T follicular helper cell (primary cell): ENCODE data around the gene MMP19.
"Not testable (repeated sequence)": the region's sequence is repeated elsewhere in the genome, so short reads cannot be mapped to it uniquely, and the experiment has no call there.

Experiments used
- DNase-seq: peaks from one replicate; pipeline ENCODE4 v3.0.0-alpha.2; 2020; ENCODE audit warnings: low read depth

MMP19 gene

DNA sequence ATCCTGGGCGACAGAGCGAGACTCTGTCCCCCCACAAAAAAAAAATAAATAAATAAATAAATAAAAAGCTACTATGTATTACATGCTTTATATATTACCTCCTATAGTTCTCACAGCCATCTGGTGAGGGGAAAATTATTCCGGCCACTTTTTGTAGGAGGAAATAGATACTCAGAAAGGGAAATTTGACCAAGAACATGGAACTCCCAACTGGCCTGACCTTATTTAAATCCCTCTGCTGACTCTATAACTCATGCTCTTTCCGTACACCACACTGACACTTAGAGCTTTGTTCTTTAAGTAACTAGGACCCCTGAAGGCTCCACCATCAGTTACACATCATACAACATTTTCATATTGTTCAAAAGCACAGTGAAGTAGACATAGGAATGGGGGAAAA lies 2.2 kb upstream of the MMP19 start:
- no peak for DNase-seq

DNA sequence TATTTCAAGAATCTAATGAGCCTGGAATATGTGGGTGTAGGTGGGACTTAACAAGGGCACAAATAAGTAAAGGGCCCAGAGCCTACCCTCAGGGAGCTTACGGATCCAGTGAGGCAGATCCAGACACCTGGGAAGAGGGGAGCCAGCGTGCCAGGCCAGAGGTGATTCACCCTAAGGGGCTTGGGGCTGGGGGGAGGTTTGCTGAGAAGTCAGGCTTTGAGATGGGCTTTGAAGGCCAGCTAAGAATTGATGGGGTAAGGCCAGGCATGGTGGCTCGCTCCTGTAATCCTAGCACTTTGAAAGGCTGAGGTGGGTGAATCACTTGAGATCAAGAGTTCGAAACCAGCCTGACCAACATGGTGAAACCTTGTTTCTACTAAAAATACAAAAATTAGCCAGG lies 695 bp upstream of the MMP19 start:
- no peak for DNase-seq

DNA sequence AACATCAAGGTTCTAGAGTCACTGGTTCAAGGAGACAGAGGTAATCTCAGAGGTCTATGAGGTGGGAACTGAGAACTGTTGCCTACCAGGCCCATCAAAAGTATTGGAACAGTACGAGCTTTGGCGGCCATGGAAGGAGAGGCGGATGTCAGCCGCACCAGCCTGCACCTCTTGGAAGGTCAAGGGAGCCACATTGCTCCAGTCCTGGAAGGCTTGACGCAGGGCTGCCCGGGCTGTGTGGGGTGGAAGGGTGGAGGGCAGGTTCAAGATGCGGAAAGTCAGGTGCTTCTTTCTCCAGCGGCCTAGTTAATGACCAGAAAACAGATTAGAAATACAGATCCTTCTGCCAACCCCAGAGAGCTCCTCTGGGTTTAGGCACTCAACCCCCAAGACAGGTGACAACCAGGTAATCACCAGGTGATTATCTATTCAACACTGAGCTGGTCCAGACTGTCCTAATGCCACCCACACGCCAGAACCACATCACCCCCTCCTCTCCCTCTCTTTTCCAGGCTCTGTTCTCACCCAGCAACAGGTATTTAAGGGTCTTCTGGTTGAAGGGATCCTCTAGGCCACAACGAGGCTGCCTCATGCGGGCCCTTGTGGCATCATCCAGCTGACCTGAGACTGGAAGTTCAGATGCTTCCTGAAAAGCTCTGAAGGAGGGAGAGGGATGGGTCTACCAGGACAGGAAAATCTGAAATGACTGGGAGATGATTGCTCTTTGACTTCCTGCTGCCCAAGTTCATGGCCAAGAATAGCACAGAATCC lies 2.0 kb downstream of the MMP19 start:
- no peak for DNase-seq

DNA sequence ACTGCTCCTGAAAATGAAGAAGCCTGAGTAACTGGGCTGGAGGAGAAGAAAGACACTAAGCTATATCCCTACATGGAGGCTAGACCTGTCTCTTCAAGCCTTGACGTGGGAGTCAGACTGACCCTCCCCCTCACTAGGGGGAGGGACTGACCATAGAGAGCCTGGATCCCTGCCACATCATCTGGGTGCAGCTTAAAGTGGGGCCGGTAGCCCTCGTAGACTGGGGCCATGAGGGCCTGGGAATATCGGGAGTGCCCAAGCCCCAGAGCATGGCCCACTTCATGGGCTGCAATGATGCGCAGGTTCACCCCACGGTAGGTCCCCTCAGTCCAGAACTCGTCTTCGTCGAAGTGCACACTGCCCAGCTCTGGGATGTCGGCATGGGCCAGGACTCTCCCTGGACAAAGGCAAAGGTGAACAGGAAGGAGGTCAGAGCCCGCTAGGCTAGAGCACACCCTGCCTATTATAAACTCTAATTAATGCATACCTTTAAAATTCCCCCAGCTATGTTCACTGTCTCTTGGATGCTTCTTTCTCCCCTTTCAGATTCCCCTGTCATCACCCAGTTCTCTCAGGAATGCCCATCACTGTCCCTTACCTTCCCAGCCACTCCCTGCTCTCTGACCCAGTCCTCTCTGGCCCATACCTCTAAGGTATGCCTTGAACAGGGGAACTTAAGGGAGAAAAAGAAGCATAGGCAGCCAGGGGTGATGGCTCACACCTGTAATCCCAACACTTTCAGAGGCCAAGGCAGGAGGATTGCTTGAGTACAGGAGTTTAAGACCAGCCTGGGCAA lies 3.2 kb downstream of the MMP19 start:
- no peak for DNase-seq

DNA sequence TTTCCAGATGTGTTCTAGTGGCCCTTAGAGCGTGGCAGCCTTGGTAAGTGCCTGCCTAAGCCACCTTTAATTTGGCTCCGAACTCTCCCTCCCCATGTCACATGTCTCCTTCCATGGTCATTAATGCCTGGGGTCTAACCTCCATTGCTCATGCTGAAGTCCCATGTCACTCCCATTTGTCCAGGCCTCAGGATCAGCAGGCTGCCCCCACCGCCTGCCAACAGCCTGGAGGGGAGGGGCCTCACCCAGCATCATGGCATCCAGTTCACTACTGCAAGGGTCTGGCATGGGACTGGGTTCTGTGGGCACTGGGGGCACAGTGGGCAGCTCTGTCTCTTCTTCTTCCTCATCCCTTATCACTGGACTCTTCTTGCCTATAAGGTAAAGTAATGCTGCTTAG lies 4.4 kb downstream of the MMP19 start:
- no peak for DNase-seq

DNA sequence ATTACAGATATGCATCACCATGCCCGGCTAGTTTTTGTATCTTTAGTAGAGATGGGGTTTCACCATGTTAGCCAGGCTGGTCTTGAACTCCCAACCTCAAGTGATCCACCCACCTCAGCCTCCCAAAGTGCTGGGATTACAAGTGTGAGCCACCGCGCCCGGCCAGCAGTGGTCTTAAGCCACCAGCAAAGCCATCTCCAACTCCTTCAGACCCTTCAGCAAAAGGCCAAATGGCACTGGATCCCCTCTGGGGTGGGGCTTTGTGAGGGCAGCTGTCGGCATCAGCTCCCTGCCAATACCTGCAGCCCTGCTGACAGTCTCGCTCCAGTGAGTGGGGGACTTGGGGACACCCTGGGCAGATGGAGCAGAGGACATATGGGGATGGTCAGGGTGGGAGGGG lies 8.3 kb downstream of the MMP19 start:
- not testable (repeated sequence) for DNase-seq

DNA sequence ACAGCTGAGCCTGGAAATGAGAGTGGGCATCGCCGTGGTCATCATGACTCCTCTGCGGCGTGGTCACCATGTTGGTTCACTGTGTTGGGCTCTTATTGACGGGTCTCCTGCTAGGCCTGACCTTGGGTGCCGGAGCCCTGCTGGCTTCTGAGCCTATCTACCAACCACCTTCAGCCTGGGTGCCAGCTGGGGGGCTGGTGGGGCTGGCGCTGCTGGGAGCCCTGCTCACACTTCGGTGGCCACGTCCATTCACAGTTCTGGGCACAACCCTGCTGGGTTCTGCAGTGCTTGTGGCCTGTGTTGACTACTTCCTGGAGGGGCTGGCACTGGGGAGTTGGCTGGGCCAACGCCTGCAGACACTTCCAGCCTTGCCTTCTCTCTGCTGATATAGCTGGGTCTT lies 9.7 kb downstream of the MMP19 start:
- no peak for DNase-seq

DNA sequence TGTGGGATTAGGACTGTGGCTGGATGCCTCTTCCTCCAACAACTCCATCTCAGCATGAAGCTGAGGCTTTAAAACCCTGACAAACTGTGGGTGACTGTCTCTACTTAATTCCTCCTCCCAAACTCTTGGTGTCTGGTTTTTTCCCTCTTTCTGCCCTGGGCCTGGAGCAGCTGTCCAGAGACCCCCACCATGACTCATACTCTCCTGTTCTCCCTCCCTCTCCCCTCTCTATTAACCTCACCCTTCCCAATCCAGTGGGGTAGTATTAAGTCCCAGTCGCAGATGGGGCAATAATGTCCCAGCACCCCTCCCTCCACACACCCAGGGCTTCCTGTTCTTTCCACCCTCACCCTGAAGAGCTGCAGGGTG lies 11.3 kb downstream of the MMP19 start:
- DNase-seq, result no peak

DNA sequence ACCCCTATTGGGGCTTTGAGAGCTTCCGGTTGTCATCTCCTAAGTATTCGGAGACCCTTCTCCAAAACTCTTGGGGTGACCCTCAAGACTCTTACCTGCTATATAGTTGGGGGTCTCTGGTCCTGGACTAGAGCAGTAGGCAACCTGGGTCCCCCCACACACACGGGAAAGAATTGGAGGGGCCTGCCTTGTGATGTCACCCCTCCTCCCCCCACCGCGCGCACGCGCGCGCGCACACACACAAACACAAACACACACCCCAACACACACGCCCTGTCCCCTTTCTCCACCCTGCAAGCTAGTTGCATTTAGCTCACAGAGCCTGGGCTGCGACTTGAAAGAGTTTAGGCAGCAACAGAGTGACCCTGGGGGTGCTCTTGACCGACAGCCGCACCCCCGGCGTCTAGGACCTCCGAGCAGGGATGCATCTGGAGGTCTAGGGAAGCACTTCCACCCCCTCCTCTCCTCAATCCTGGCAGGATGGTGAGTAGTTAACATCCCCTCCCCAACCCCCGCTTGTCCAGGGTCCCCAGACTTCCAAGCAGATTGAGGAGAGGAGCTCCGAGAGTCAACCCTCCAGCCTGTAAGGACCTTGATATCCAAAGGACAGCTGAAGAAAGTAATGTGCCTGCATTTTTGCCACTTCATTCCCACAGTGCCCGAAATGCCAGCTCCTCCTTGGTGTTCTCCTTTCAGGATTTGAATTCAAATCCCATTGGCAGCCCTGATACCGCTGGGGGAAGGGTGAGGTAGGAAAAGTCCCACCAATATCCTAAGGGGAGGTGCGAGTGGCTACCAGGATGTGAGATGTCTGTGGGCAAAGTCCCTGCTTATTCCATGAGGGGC lies 11.9 kb downstream of the MMP19 start:
- DNase-seq, result no peak

DNA sequence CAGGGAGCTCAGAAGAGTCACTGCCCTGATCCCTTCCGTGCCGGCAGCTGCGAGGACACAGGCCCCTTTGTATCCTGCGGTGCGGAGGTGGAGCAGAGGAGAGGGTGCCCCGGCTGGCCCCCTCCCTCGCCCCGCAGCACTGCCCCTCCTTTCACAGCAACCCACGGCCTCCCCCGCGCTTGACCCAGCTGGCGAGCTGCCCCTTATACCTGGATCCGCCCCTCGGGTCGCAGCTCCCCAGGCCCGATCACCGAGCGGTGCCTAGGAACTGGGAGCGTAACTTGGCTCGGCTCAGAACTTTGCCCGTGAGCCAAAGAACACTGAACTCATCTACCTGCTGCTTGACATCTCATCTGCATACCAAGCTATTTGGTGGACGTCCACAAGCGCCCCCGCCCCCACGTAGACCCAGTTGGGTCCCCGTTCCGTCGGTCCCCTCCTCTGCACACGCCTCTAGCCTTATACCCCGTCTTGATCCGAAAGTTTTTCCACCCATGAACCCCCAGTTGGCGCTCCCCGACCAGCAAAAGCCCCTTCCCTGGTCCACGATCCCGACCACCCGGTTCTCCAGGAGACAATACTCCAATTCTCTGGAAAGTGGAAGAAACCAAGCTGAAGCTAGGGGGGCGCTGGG lies 12.7 kb downstream of the MMP19 start:
- peak; percentile 6 for DNase-seq

DNA sequence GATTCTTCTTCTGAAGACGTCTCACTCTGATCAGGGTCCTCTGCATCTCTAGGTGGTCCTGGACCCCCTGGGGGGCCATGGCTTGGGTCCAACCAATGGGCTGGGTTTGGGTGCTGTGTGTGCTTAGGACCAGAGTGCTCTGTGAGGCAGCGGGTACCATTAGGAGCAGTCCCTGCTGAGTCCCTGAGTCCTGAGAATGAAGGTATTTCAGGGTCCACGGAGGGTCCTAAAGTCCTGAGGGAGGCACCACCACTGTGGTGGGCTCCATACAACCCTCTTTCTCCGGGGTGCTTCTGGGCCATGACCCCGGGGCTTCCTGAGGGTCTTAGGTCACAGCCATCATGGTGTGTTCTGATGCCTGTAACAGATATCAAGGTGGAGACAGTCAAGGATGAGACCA lies 14.4 kb downstream of the MMP19 start:
- no peak for DNase-seq

DNA sequence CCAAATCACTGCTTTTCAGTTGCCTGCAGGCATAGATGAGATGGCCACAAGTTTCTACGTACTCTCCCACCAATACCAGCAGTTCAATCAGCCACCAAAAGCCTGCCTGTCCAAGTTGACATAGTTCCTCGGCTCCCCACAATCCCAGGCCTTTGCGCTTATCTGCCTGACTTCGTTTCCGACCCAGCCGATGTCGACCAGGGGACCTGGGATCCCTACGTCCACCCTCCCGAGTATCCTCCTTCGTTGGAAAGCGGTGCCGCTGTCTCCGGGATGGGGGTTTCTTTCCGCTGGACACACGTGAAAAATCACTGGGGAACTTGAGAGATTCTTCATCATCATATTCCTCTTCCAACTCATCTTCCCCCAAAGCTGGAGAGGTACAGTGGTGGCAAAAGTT lies 14.9 kb downstream of the MMP19 start:
- no peak for DNase-seq

DNA sequence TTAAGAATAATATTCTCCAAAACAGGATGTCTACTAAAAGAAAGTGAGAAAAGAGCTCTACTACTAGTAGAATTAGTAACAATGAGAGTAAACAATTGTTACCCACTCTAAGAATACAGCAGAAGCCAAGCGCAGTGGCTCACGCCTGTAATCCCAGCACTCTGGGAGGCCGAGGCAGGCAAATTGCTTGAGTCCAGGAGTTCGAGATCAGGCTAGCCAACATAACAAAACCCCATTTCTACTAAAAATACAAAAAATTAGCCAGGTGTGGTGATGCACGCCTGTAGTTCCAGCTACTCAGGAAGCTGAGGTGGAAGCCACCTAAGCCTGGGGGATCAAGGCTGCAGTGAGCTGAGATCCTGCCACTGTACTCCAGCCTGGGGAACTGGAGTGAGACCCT lies 18.0 kb downstream of the MMP19 start:
- no peak for DNase-seq

DNA sequence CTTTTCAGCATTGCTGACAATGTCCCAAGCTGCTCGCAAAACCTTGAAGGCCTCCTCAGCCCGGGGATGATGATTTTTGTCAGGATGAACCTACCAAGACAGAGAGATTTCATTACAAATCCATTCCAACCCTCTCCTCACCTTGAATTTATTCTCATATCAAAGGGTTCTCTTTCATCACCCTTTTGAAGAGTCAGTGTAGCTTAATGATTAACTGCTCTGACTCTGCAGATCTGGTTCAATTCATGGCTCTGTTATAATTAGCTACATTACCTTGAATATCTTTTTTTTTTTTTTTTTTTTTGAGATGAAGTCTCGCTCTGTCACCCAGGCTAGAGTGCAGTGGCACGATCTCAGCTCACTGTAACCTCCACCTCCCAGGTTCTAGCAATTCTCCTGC lies 19.3 kb downstream of the MMP19 start:
- no peak for DNase-seq

DNA sequence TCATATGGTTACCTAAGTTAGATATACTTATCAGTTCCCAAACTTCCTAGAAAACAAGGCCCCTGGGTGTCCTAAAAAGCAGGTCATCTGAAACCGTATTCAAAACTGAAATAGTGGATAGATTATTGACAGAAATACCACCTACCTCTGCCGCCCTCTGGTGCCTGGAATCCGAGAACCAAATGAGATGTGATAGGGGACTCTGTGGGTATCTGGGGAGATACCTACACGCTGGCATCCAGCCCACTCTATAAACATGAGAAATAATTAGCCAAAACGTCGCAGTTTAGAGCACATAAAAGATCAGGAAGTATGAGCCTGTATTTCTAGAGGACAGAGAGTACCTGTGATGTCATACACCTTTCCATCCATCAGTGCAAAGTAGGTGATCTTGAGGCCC lies 20.5 kb downstream of the MMP19 start:
- DNase-seq, result no peak

DNA sequence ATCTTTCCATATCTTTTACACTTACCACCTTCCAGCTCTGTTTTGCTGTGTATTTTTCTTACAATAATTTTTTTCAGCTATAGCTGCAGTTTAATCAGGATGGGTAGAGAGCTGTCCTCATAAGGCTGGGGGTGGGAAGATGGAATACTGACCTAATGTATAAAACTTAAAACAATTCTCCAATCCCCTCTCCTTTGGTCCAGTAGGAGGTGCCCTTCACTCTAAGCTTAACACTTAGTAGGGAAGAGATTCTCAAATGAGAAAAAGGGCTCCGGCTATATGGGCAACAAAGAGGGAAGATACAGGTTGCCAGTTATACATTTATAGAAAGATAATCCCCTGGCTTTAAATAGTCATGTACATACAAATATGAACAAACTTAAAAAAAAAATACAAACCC lies 22.1 kb downstream of the MMP19 start:
- no peak for DNase-seq

DNA sequence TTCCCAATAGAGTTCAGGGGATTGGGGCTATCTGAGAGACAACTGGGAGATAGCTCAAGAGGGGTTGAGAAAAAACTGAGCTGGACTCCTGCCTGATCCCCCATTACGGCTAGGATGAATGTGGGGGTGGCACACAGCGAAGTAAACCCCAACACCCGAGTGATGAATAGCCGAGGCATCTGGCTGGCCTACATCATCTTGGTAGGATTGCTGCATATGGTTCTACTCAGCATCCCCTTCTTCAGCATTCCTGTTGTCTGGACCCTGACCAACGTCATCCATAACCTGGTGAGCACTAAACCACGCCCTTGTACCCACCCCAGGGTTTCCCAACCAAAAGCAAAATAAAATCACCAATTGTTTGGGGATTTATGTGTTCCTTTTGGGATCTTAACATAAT lies 23.9 kb downstream of the MMP19 start:
- DNase-seq, result no peak

DNA sequence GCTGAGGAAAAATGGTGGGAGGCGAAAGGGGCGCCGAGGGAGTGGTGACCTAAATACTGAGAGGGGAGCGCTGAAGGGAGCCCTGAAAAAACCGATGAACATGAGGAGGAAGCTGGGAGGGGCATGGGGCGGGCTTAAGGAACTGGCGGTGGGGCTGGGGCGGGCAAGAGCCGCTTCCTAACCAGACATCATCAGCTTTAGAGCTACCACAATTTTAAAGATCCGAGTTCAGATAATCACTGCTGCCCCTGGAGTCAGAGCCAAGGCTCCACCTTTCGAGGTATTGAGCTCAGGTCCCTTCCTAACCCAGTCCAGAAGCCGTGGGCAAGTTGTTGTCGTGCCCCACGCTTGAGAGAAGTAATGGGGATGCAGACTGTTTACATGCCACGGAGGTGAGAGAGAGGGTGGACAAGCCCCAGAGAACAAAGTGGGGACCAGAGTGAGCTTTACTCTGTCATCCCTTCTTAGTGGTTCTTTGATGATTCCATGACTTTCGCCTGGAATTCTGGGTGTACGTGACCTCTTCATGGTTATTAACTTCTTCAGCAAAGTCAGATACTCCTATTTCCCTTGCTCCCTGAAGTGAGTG lies 24.5 kb downstream of the MMP19 start:
- no peak for DNase-seq

DNA sequence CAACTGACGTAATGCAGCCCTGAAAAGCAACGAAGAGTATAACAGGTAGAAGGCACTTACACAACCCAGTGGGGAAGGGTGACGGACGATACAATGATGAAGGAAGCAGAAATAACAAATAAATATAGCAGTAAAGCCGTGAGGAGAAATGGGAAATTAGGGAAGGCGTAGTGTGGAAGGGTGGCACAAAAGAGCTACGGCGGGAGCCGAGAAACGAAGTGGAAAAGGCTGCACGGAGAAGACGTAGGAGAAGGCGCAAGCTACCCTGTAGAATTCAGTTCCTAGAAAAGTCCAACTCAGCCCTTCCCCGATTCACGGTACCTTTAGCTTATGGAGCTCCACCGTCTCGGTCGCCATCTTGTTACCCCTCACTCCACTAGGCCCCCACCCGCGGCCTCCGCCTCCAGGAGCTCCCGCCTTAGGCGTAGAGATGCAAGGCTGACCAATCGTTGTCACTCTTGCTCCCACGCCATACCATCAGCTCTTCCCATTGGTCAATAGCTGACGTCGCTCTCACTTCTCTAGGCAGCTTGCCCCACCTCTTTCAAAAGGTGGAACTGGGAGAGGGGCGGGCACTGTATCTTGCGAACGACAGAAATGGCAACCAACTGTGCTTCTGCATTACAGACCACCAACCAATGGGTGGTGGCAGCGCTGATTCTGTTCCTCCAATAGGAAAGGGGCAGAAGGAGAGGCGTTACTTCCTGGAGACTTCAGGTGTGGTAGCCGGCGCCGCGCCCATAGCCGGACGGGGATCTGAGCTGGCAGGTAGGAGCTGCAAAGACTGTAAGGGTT lies 25.2 kb downstream of the MMP19 start, which contains the start of the genes ORMDL2 and SARNP:
ORMDL2 (plus strand) TSS at position 697 of the 795 bp plus-strand sequence. CDS start 959 bp downstream, outside the sequence.
SARNP (minus strand) TSS at position 380 of the 795 bp plus-strand sequence; CDS start at position 357, 23 bp downstream.
- DNase-seq, result peak; percentile 96

DNA sequence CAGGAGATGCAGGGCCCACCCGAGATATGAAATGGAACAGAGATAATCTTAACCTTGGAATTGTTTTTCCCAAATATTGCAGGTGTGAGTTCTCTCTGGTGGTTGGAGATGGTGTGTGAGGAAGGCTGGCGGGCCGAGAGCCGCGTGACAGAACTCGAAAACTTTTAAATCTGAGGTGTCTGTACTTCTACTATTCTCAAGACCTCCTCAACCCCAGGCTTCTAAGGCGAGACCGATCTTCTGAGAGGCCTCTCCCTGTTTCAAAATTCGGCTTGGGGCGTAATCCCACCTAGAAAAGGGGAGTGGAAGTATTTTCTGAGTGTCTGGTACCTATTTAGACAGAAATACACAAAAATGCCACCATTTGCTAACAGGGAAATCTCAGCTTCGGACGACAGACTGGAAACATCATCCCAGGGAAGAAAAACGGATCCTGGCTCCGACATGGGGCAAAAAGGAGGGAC lies 25.8 kb downstream of the MMP19 start:
- no peak for DNase-seq

DNA sequence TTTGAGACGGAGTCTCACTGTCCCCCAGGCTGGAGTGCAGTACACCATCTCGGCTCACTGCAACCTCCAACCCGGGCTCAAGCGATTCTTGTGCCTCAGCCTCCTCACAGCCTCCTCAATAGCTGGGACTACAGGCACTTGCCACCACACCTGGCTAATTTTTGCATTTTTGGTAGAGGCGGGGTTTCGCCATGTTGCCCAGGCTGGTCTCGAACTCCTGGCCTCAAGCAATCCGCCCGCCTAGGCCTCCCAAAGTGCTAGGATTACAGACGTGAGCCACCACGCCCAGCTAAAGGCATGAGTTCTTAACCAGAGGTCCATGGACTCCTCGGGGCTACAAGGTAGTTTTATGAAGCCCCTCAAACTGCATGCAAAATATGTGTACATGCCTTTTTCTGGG lies 27.3 kb downstream of the MMP19 start:
- DNase-seq, result no peak
